ENCODE measurements around the gene FMNL3. TPM values are rescaled to one million over a fixed set of nuclear protein-coding genes. Genes with fewer than 3 reads are reported as not detected.

The FMNL3 gene
- total RNA-seq, 4 donors from 2014 or later: 9.6 to 14.6 (median 12.8) TPM

DNA sequence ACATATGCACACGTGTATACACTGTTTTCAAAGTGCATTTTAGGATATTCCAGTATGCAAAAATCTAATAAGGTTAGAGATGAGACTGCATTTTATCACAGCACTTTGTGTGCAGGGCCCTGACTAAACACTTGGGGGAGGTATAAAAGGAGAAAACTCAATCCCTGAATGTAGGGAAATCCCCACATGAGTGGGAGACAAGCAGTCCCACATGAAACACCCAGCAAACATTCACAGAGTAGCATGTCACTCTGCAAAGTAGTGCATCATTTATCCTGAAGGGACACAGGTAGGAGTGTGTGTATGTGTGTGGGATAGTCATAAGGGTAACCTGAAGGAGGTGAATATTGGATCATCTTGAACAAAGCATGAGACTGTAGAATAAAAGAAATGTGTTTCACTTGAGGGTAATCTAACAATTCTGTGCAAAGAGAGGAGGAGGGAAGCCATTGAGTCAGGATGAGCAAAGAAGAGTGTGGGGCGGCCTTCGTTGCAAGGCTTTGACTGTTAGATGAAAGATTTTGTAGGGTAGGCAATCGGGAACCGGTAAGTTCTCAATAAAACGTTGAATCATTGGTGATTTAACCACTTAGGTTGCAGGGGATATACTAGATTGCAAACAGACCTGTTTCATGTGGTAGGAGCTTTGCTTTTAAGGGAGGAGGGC, 80.9 kb downstream of the FMNL3 start:
- no peak for DNase-seq (ENCODE audit: extremely low spot score)
- Histone ChIP-seq H3K36me3 (peaks cover 0 to under 1% (median under 1%) of the 10 kb centered on the region in 4 donors), H3K27me3 (no peaks in the 10 kb centered on the region), H3K27ac (replicated peaks in 1 of 4) (peak overlapping the region in 1 of 4 donors; percentile 88), H3K4me1 (peaks cover 14 to 47% (median 37%) of the 10 kb centered on the region in 4 donors), H3K4me3 (no peak overlapping the region), H3K9me3 (no peaks in the 10 kb centered on the region)
- no peak for TF ChIP-seq CTCF (IDR thresholded peaks at IDR 0.05)
- no peak for TF ChIP-seq POLR2AphosphoS5 (IDR thresholded peaks at IDR 0.05)
- no peak for TF ChIP-seq EP300 (IDR thresholded peaks at IDR 0.05)
- no peak for TF ChIP-seq POLR2A (IDR thresholded peaks at IDR 0.05; ENCODE audit: low read depth)
- intact Hi-C loops (cut with DNase I): loop anchor here (10.0 kb wide), 1 partner anchor 262 kb away; the partner anchor contains the start of gene SPATS2
- WGBS: 82% methylated on average over 6 of the region's 6 CpGs

DNA sequence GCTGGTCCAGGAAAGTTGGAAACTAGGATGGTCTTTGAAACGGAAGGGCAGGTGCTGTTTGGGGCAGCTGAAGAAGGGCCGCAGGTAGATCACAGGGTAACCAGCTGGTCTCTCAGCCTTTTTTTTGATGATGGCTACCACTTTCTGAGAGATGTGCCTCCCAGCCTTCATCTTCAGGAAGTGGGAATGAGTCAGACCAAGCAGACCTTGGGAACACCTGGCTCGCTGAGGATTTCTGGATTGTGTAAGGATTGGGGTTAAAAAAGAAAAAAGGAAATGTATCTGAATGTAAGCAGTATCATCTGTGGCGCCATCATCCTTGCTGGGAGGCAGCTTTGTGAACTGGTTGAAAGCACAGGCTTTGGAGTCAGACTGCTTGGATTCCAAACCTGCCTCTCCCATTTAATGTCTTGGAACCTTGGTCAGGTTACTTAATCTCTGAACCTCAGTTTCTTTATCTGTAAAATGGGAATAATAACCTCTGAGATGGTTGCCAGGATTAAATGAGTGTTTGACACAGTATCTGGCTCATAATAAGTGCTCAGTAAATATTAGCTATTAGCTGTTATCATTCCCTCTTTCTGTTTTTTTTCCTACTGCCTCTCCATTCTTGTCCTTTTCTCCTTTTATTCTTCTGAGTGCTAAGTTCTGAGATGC, 82.2 kb downstream of the FMNL3 start:
- DNase-seq (ENCODE audit: extremely low spot score): no peak
- no peaks in the 10 kb centered on the region for H3K9me3 ChIP-seq
- H3K36me3 ChIP-seq: no peaks in the 10 kb centered on the region
- no peak overlapping the region for H3K4me3 ChIP-seq
- peak overlapping the region; percentile 86 to 92 (median 88) for H3K27ac ChIP-seq (replicated peaks in 1 of 4)
- TF ChIP-seq POLR2A (IDR thresholded peaks at IDR 0.05; ENCODE audit: low read depth) (no peak), CTCF (IDR thresholded peaks at IDR 0.05) (no peak), EP300 (IDR thresholded peaks at IDR 0.05) (no peak), POLR2AphosphoS5 (IDR thresholded peaks at IDR 0.05) (no peak)
- H3K4me1 ChIP-seq: peaks cover 14 to 50% (median 38%) of the 10 kb centered on the region in 4 donors
- H3K27me3 ChIP-seq: no peaks in the 10 kb centered on the region
- 68% methylated on average over 4 of the region's 4 CpGs for WGBS
- intact Hi-C loops (cut with DNase I): loop anchor here (5.0 to 10.0 kb wide), 2 partner anchors 43 to 260 kb away; partner anchors contain the start of gene SPATS2

- no peaks in the 10 kb centered on the region for H3K27me3 ChIP-seq
- H3K4me1 ChIP-seq: peaks cover 14 to 50% (median 38%) of the 10 kb centered on the region in 4 donors
- no peaks in the 10 kb centered on the region for H3K36me3 ChIP-seq
- 5% methylated on average over 14 of the region's 76 CpGs for WGBS
- TF ChIP-seq POLR2A (IDR thresholded peaks at IDR 0.05; ENCODE audit: low read depth) (peak; percentile 49), CTCF (IDR thresholded peaks at IDR 0.05) (peak; percentile 47 to 62 (median 57)), EP300 (IDR thresholded peaks at IDR 0.05) (no peak), POLR2AphosphoS5 (IDR thresholded peaks at IDR 0.05) (peak; percentile 89 to 98)
- peak within 1 kb of the TSS; percentile 62 to 77 (median 64) for H3K4me3 ChIP-seq
- no peak for DNase-seq (ENCODE audit: extremely low spot score)
- no peaks in the 10 kb centered on the region for H3K9me3 ChIP-seq
- peak within 1 kb of the TSS; percentile 86 to 92 (median 88) for H3K27ac ChIP-seq (replicated peaks in 1 of 4)
- intact Hi-C loops (cut with DNase I): loop anchor here (5.0 to 10.0 kb wide), 2 partner anchors 41 to 259 kb away; partner anchors contain the start of gene SPATS2
Measured at GRCh38 chr12:49623142-49623904, 83.9 kb downstream of the FMNL3 start, which contains the start of gene PRPF40B. Gene PRPF40B, plus strand, starts transcription at chr12:49623561. Its CDS starts 30 bp downstream, at chr12:49623591.

- no peaks in the 10 kb centered on the region for H3K9me3 ChIP-seq
- H3K4me1 ChIP-seq: peaks cover 14 to 50% (median 38%) of the 10 kb centered on the region in 4 donors
- intact Hi-C loops (cut with DNase I): loop anchor here (5.0 to 10.0 kb wide), 2 partner anchors 40 to 258 kb away; partner anchors contain the start of gene SPATS2
- peak overlapping the region; percentile 62 to 77 (median 64) for H3K4me3 ChIP-seq
- peak overlapping the region; percentile 86 to 92 (median 88) for H3K27ac ChIP-seq (replicated peaks in 1 of 4)
- no peaks in the 10 kb centered on the region for H3K36me3 ChIP-seq
- DNase-seq (ENCODE audit: extremely low spot score): no peak
- WGBS: 0% methylated on average over 14 of the region's 22 CpGs
- TF ChIP-seq POLR2A (IDR thresholded peaks at IDR 0.05; ENCODE audit: low read depth): no peak
- no peak for TF ChIP-seq CTCF (IDR thresholded peaks at IDR 0.05)
- no peak for TF ChIP-seq POLR2AphosphoS5 (IDR thresholded peaks at IDR 0.05)
- no peak for TF ChIP-seq EP300 (IDR thresholded peaks at IDR 0.05)
- H3K27me3 ChIP-seq: no peaks in the 10 kb centered on the region
Measured at GRCh38 chr12:49622501-49623141, 84.6 kb downstream of the FMNL3 start.

All from esophagus muscularis mucosa (tissue), 4 donors.